Calu3 (cell line): ENCODE data around the gene MLH1. TPM values are rescaled to one million over a fixed set of nuclear protein-coding genes. Genes with fewer than 3 reads are reported as not detected.
"Not testable (repeated sequence)": the region's sequence is repeated elsewhere in the genome, so short reads cannot be mapped to it uniquely, and the experiment has no call there.

ENCODE experiments used
- BruUV-seq: library from RNA; stranded (reverse); fragments of 400-500 nt; replicated peaks from 2 replicates; lab custom pipeline; 2021; lab: Mats Ljungman, UMichigan
- CTCF ChIA-PET: fragments of 300-600 bp; sonication (Branson Sonifier 250); formaldehyde crosslinking; loops from one replicate; lab custom pipeline; 2022; ENCODE audit warnings: antibody characterized with exemption; lab: Charles Lee
- DNase-seq: peaks from one replicate; pipeline ENCODE4 v3.0.0; 2022
- H3K27ac Mint-ChIP-seq: one replicate; pipeline ENCODE4 v1.8.0; 2022; ENCODE audit warnings: mixed read lengths; ENCODE audit not compliant: unreplicated experiment
- H3K27me3 Mint-ChIP-seq: one replicate; pipeline ENCODE4 v1.8.0; 2022; ENCODE audit warnings: mixed read lengths; ENCODE audit not compliant: unreplicated experiment
- H3K36me3 Mint-ChIP-seq: one replicate; pipeline ENCODE4 v1.8.0; 2022; ENCODE audit warnings: mild to moderate bottlenecking, moderate library complexity, mixed read lengths; ENCODE audit not compliant: insufficient read depth, unreplicated experiment
- H3K4me1 Mint-ChIP-seq: one replicate; pipeline ENCODE4 v1.8.0; 2022; ENCODE audit warnings: mild to moderate bottlenecking, low read depth, mixed read lengths; ENCODE audit not compliant: unreplicated experiment
- H3K4me3 Mint-ChIP-seq: one replicate; pipeline ENCODE4 v1.8.0; 2022; ENCODE audit warnings: mild to moderate bottlenecking, low read depth, moderate library complexity, mixed read lengths; ENCODE audit not compliant: unreplicated experiment
- H3K9me3 Mint-ChIP-seq: one replicate; pipeline ENCODE4 v1.8.0; 2022; ENCODE audit warnings: low read depth, mixed read lengths; ENCODE audit not compliant: unreplicated experiment
- CTCF ChIP-seq: fragments of 200-600 bp; IDR thresholded peaks from one replicate; pipeline ENCODE4 v1.8.0; 2022; ENCODE audit warnings: antibody characterized with exemption; ENCODE audit not compliant: unreplicated experiment
- intact Hi-C: fragments of 100-400 bp; cut with micrococcal nuclease; formaldehyde crosslinking; loops from one replicate; pipeline ENCODE4 v1.10.0; 2022; ENCODE audit not compliant: unreplicated experiment
- total RNA-seq: library from RNA; stranded (reverse); gene quantifications from 2 replicates; pipeline ENCODE4 v1.2.3, GENCODE V29; 2022

Gene MLH1
- total RNA-seq, 1 experiment from 2014 or later = 32.8 TPM

GRCh38 chr3:37041546-37042195 is 48.4 kb downstream of the MLH1 start:
- CTCF ChIA-PET = no interaction called here
- Mint-ChIP-seq H3K4me1 (no peaks in the 10 kb centered on the region), H3K27ac (no peak overlapping the region), H3K36me3 (peaks cover 10% of the 10 kb centered on the region), H3K27me3 (no peaks in the 10 kb centered on the region), H3K9me3 (no peaks in the 10 kb centered on the region), H3K4me3 (no peak overlapping the region)
- DNase-seq = no peak
- no peak for TF ChIP-seq CTCF
- no TSS peak for BruUV-seq
- intact Hi-C loops = no loop called here

- CTCF ChIA-PET, H3K27me3 Mint-ChIP-seq, H3K4me1 Mint-ChIP-seq, H3K4me3 Mint-ChIP-seq, H3K27ac Mint-ChIP-seq, H3K9me3 Mint-ChIP-seq, BruUV-seq, intact Hi-C loops, DNase-seq: not testable (repeated sequence)
- peaks cover 10% of the 10 kb centered on the region for H3K36me3 Mint-ChIP-seq
These were observed 49.4 kb downstream of the MLH1 start for GRCh38 chr3:37042712-37043111.

GRCh38 chr3:37050282-37050681 is 57.0 kb downstream of the MLH1 start:
- H3K36me3 Mint-ChIP-seq = peaks cover 13% of the 10 kb centered on the region
- BruUV-seq = no TSS peak
- TF ChIP-seq CTCF = no peak
- H3K27me3 Mint-ChIP-seq = no peaks in the 10 kb centered on the region
- H3K9me3 Mint-ChIP-seq = no peaks in the 10 kb centered on the region
- no peak overlapping the region for H3K27ac Mint-ChIP-seq
- no peak overlapping the region for H3K4me3 Mint-ChIP-seq
- no peaks in the 10 kb centered on the region for H3K4me1 Mint-ChIP-seq
- no peak for DNase-seq
- intact Hi-C loops = no loop called here
- CTCF ChIA-PET = no interaction called here

- Mint-ChIP-seq H3K36me3 (peaks cover 3% of the 10 kb centered on the region), H3K27ac (no peak overlapping the region), H3K9me3 (no peaks in the 10 kb centered on the region), H3K4me3 (no peak overlapping the region), H3K27me3 (no peaks in the 10 kb centered on the region), H3K4me1 (no peaks in the 10 kb centered on the region)
- no TSS peak for BruUV-seq
- intact Hi-C loops = no loop called here
- DNase-seq = no peak
- no peak for TF ChIP-seq CTCF
- CTCF ChIA-PET = no interaction called here
These were observed 59.5 kb downstream of the MLH1 start for GRCh38 chr3:37052860-37053259.

- DNase-seq = no peak
- CTCF ChIA-PET = no interaction called here
- no peak overlapping the region for H3K4me3 Mint-ChIP-seq
- no peaks in the 10 kb centered on the region for H3K4me1 Mint-ChIP-seq
- no peaks in the 10 kb centered on the region for H3K27me3 Mint-ChIP-seq
- peaks cover 7% of the 10 kb centered on the region for H3K36me3 Mint-ChIP-seq
- no peak overlapping the region for H3K27ac Mint-ChIP-seq
- no TSS peak for BruUV-seq
- intact Hi-C loops = no loop called here
- H3K9me3 Mint-ChIP-seq = no peaks in the 10 kb centered on the region
- no peak for TF ChIP-seq CTCF
These were observed 60.0 kb downstream of the MLH1 start for GRCh38 chr3:37053337-37053736.
